Activated CD4-positive, alpha-beta memory T cell treated with anti-CD3 and anti-CD28 coated beads, Interleukin-2, amount 10 ng/mL, durations not matched to agents 7 days and 5 days (primary cell): Measurements from ENCODE around the gene EIF2B2. TPM values are rescaled to one million over a fixed set of nuclear protein-coding genes. Genes with fewer than 3 reads are reported as not detected.

ENCODE experiments used
- CTCF ChIA-PET: fragments of 350-600 bp; sonication (Branson Sonifier 250); formaldehyde crosslinking; loops from one replicate; lab custom pipeline; 2021; ENCODE audit warnings: antibody characterized with exemption, inconsistent platforms; lab: Charles Lee
- POLR2A ChIA-PET: fragments of 350-600 bp; sonication (Branson Sonifier 250); formaldehyde crosslinking; loops from one replicate; lab custom pipeline; 2021; ENCODE audit warnings: antibody characterized with exemption; lab: Charles Lee
- DNase-seq: peaks from one replicate; pipeline ENCODE4 v3.0.0-alpha.2; 2020
- H3K27ac Mint-ChIP-seq: one replicate; pipeline ENCODE4 v1.8.0; 2021; ENCODE audit warnings: mild to moderate bottlenecking, mixed read lengths
- H3K27me3 Mint-ChIP-seq: one replicate; pipeline ENCODE4 v1.8.0; 2021; ENCODE audit warnings: mixed read lengths
- H3K36me3 Mint-ChIP-seq: one replicate; pipeline ENCODE4 v1.8.0; 2021; ENCODE audit warnings: low read depth, mixed read lengths
- H3K4me1 Mint-ChIP-seq: one replicate; pipeline ENCODE4 v1.8.0; 2021; ENCODE audit warnings: mixed read lengths
- H3K4me3 Mint-ChIP-seq: one replicate; pipeline ENCODE4 v1.8.0; 2021; ENCODE audit warnings: mild to moderate bottlenecking, mixed read lengths
- H3K9me3 Mint-ChIP-seq: one replicate; pipeline ENCODE4 v1.8.0; 2021; ENCODE audit warnings: mixed read lengths
- total RNA-seq, 2 experiments: library from RNA; stranded (reverse); gene quantifications; one replicate each; pipeline ENCODE4 v1.2.3, GENCODE V29; 2021

EIF2B2 gene
- total RNA-seq, 2 experiments from 2014 or later, result 63.7 to 64.0 TPM

DNA sequence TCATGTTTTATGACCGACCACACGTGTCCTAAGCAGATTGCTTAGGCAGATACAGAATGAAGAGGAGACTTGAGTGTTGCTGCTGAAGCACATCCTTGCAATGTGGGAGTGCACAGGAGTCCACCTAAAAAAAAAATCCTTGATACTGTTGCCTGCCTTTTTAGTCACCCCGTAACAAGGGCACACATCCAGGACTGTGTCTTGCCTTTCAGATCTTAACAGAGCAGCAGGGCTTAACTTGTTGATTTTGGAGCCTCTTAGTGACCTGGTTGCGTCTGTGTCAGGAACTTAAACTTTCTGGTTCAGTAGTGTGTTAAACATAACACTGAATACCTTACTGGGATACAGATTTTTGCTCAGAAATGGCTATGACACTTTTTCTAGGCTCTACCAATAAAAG is 6.5 kb downstream of the EIF2B2 start:
- no peak overlapping the region for H3K27ac Mint-ChIP-seq

DNA sequence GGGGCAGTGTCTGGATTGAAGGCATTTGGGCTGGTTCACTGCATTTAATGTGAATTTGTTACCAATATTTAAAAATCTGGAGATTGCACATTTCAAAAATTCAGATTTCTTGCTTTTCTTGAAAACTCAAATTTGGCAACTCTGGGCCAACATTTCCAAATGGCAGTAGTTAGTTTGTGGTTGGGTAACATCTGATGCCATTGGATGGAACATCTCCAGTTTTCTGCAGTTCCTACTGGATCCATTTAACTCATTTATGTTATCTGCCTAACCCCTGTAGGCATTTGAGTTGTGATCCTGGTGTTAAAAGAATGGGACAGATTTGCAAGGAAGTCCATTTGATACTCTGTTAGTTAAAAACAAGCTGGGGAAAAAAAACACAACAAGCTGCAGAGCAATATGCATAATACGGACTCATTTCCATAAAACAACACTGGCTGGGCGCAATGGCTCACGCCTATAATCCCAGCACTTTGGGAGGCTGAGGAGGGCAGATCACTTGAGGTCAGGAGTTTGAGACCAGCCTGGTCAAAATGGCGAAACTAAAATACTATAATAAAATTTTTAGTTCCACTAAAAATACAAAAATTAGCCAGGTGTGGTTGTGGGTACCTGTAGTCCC is 7.9 kb downstream of the EIF2B2 start:
- ChIA-PET CTCF (no interaction called here), POLR2A (interaction anchor here (1.8 kb wide), 1 partner anchor 8 kb away, joined by 8 read pairs; the partner anchor contains the start of gene EIF2B2)
- Mint-ChIP-seq H3K4me3 (no peak overlapping the region), H3K4me1 (peaks cover 32% of the 10 kb centered on the region), H3K9me3 (no peaks in the 10 kb centered on the region), H3K36me3 (peaks cover 72% of the 10 kb centered on the region), H3K27me3 (no peaks in the 10 kb centered on the region), H3K27ac (no peak overlapping the region)
- DNase-seq, result no peak

More for the DNA sequence above, 6.5 kb downstream of the EIF2B2 start:
- Mint-ChIP-seq H3K9me3 (no peaks in the 10 kb centered on the region), H3K4me1 (peaks cover 44% of the 10 kb centered on the region), H3K4me3 (no peak overlapping the region), H3K36me3 (peaks cover 75% of the 10 kb centered on the region), H3K27me3 (no peaks in the 10 kb centered on the region)
- DNase-seq, result no peak
- ChIA-PET CTCF (no interaction called here), POLR2A (no interaction called here)

DNA sequence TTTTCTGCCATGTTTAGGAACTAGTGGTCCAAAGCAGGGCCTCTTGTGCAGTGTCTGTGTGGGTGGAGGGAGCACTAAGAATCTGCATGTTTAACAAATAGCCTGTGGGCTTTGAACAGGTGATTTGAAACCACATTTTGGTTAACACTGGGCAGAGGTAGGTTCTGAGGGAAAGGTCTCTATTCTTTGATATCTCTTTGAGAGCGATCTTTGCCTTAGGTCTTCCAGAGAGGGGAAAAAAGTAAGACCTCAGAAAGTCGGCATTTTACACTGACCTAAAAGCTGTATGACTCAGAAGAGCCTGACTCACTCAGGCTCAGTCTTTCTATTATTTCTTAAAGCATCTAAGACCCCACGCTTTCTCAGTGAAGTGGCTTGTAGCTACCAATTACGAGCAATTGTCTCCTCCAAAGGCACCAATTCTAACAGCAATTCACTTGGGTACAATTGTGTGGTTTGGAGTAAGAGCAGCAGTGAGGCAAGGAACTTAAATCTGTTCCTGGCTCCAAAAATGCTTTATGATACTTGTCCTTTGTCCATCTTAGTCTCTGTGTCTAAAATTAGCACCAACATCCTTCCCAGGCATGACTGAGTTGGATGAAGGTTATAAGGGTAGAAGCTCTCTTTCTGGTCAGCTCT is 8.8 kb downstream of the EIF2B2 start:
- Mint-ChIP-seq H3K4me1 (peaks cover 25% of the 10 kb centered on the region), H3K27ac (peak overlapping the region; percentile 28), H3K36me3 (peaks cover 69% of the 10 kb centered on the region), H3K9me3 (no peaks in the 10 kb centered on the region), H3K27me3 (no peaks in the 10 kb centered on the region), H3K4me3 (no peak overlapping the region)
- POLR2A ChIA-PET, result interaction anchor here (0.9 to 1.8 kb wide), 2 partner anchors 9 to 58 kb away, joined by 4 to 8 read pairs; partner anchors contain the start of genes EIF2B2 and ZC2HC1C
- no peak for DNase-seq
- CTCF ChIA-PET, result interaction anchor here (1.9 kb wide), 1 partner anchor 77 kb away, joined by 4 read pairs; no protein-coding TSS in a partner anchor

DNA sequence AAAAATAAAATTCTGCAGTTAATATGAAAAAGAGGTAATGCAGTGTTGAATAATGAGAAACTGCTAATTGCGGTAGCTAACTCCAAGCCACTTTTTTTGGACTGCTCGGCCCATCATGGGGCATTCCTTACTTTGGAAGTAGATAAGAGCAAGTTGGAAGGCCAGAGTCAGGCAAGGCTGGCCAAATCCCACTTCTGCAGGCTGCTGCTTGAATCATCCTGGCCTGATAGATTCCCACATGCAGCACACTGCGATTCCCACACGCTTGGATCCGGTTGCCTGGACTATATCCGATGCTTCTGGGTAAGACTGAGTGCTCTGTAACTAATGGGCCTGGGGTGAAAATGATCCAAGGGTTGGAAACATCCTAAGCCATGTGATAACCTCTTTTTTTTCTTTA is 10.6 kb downstream of the EIF2B2 start:
- Mint-ChIP-seq H3K4me3 (no peak overlapping the region), H3K9me3 (no peaks in the 10 kb centered on the region), H3K4me1 (peaks cover 13% of the 10 kb centered on the region), H3K27ac (no peak overlapping the region), H3K27me3 (no peaks in the 10 kb centered on the region), H3K36me3 (peaks cover 61% of the 10 kb centered on the region)
- CTCF ChIA-PET, result interaction anchor here (1.4 to 2.6 kb wide), 3 partner anchors 10 to 75 kb away, joined by 3 to 5 read pairs (median 4); partner anchors contain the start of gene EIF2B2
- DNase-seq, result no peak
- POLR2A ChIA-PET, result interaction anchor here (3.0 kb wide), 1 partner anchor 10 kb away, joined by 17 read pairs; the partner anchor contains the start of gene EIF2B2

DNA sequence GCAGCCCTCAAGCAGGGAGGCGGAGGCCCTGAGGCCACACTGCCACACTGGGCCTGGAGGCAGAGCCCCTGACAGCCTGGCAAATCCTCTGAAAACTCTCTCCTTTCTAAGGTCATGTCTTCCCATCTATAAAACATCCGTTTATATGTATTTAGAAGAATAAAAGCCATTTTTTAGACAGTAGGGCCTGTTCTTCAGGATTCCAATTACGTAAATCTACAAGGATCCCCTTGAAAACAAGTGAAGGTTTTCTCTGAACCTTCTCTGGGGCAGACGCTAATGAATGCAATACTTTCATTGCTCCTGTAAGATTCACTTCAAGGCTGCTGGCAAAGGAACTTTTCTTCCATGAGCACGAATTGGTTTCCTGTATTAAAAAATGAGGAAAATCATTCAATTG is 12.8 kb downstream of the EIF2B2 start:
- no peaks in the 10 kb centered on the region for H3K9me3 Mint-ChIP-seq
- peaks cover 13% of the 10 kb centered on the region for H3K4me1 Mint-ChIP-seq
- ChIA-PET CTCF (no interaction called here), POLR2A (interaction anchor here (1.0 to 3.0 kb wide), 3 partner anchors 9 to 12 kb away, joined by 3 to 17 read pairs (median 4); partner anchors contain the start of gene EIF2B2)
- no peak overlapping the region for H3K4me3 Mint-ChIP-seq
- H3K27ac Mint-ChIP-seq, result no peak overlapping the region
- no peak for DNase-seq
- peaks cover 53% of the 10 kb centered on the region for H3K36me3 Mint-ChIP-seq
- no peaks in the 10 kb centered on the region for H3K27me3 Mint-ChIP-seq

DNA sequence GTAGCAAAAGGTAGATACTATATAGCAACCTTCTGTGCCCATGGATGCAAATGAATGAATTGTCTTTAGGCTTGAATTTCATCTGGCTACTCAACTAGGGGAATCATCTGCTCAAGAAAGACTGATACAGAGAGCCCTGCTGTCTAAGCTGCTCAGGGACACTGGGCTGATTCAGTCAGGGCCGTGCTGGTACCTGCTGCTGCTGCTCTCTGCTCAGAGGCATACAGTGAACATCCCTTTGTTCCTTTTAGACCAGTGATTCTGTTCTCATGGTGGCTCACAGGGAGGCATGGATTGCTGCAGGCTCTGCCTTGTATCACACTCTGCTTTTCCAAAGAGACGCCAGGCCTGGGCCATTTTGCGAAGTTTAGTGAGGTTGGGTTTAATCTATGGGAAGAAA is 14.1 kb downstream of the EIF2B2 start:
- POLR2A ChIA-PET, result interaction anchor here (1.0 kb wide), 1 partner anchor 13 kb away, joined by 3 read pairs; no protein-coding TSS in a partner anchor
- Mint-ChIP-seq H3K4me3 (no peak overlapping the region), H3K9me3 (no peaks in the 10 kb centered on the region), H3K27me3 (no peaks in the 10 kb centered on the region), H3K4me1 (peaks cover under 1% of the 10 kb centered on the region), H3K27ac (no peak overlapping the region), H3K36me3 (peaks cover 54% of the 10 kb centered on the region)
- no peak for DNase-seq
- CTCF ChIA-PET, result no interaction called here

DNA sequence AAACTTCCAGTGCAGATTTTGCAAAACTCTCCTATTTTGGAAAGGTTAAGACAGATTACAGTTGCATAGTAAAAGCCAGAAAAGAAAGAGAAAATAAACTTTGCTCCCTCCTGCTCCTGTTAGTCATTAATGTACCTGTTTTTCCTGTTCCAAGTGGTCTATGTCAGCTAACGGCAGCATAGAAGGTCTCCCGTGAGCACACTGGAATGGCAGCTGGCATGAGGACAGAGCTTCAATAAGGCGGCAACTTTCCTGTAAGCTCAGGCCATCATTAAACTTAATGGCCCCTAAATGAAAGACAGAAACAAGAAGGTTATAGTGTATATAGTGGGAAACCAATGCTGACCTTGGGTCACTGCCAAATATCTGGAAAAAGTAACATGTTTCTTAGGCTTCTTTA is 16.0 kb downstream of the EIF2B2 start:
- DNase-seq, result no peak
- H3K4me3 Mint-ChIP-seq, result no peak overlapping the region
- POLR2A ChIA-PET, result interaction anchor here (1.1 kb wide), 1 partner anchor 77 kb away, joined by 3 read pairs; no protein-coding TSS in a partner anchor
- H3K27me3 Mint-ChIP-seq, result no peaks in the 10 kb centered on the region
- no peak overlapping the region for H3K27ac Mint-ChIP-seq
- CTCF ChIA-PET, result interaction anchor here (1.3 kb wide), 2 partner anchors 69 to 158 kb away, joined by 4 to 5 read pairs; no protein-coding TSS in a partner anchor
- H3K4me1 Mint-ChIP-seq, result no peaks in the 10 kb centered on the region
- H3K36me3 Mint-ChIP-seq, result peaks cover 50% of the 10 kb centered on the region
- H3K9me3 Mint-ChIP-seq, result no peaks in the 10 kb centered on the region

DNA sequence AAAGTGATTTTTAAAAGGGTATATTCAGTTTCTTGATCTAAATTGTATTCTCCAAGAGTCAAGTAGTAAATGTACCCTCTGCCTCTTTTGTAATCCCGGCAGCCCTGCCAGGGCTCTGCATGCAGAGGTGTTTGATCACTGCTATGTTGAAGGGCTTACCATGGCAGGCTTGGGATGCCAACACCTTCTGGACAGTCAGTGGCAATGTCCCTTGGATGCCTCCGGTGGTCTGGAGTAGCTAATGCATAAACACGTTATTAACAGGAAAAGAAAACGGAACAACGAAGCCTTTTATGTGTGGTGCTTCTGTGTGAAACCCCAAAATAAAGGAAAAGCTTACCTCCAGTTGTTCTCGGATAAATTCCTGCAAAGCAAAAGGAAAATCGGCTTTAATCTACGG is 19.9 kb downstream of the EIF2B2 start:
- ChIA-PET CTCF (interaction anchor here (0.6 to 3.1 kb wide), 12 partner anchors 8 to 642 kb away, joined by 3 to 14 read pairs (median 4); partner anchors contain the start of gene ACYP1), POLR2A (interaction anchor here (1.2 to 1.9 kb wide), 2 partner anchors 19 to 28 kb away, joined by 4 read pairs; partner anchors contain the start of gene MLH3)
- Mint-ChIP-seq H3K4me3 (no peak overlapping the region), H3K9me3 (no peaks in the 10 kb centered on the region), H3K27ac (no peak overlapping the region), H3K4me1 (no peaks in the 10 kb centered on the region), H3K36me3 (peaks cover 22% of the 10 kb centered on the region), H3K27me3 (no peaks in the 10 kb centered on the region)
- DNase-seq, result no peak

DNA sequence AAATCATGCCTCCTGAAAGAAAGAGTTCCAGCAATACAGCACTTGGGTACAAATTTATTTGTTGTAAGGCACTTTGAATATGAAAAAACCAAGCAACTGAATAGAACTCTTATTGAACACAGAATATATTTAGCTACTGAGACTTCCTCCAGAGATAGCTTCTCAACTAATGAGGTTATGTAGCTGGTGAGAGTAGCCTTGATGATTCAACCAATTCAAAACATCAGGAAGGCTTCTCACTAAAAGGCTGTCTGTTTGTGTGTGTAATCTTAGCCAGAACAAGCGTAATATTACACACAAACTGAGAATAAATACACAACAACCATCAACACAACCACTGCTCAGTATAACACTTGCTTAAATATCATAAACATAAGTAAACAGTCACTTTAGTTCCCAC is 20.4 kb downstream of the EIF2B2 start:
- H3K4me3 Mint-ChIP-seq, result no peak overlapping the region
- ChIA-PET POLR2A (interaction anchor here (1.2 to 1.9 kb wide), 2 partner anchors 20 to 28 kb away, joined by 4 read pairs; partner anchors contain the start of gene MLH3), CTCF (interaction anchor here (0.6 to 3.1 kb wide), 12 partner anchors 9 to 163 kb away, joined by 3 to 14 read pairs (median 4); partner anchors contain the start of gene ACYP1)
- DNase-seq, result no peak
- no peak overlapping the region for H3K27ac Mint-ChIP-seq
- peaks cover 22% of the 10 kb centered on the region for H3K36me3 Mint-ChIP-seq
- no peaks in the 10 kb centered on the region for H3K27me3 Mint-ChIP-seq
- no peaks in the 10 kb centered on the region for H3K4me1 Mint-ChIP-seq
- no peaks in the 10 kb centered on the region for H3K9me3 Mint-ChIP-seq

DNA sequence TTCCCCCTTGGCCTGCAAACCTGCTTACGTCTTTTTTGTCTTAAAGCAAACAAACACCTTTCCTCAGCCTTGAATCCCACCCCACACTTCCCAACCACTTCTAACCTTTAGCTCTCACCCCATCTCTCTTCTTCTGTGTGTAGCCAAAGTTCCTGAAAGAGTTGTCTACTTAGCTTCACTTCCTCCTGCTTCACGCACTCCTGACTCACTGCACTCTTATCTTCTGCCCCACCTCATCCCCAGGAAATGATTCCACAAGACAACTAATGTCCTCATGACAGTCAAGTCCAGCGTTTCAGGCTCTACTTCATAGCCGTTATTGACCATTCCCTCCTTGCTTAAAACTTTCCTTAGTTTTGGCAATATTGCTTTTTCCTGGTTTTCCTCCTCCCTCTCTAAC is 22.4 kb downstream of the EIF2B2 start:
- Mint-ChIP-seq H3K36me3 (peaks cover 17% of the 10 kb centered on the region), H3K4me1 (no peaks in the 10 kb centered on the region), H3K27ac (no peak overlapping the region), H3K4me3 (no peak overlapping the region), H3K9me3 (no peaks in the 10 kb centered on the region), H3K27me3 (no peaks in the 10 kb centered on the region)
- no peak for DNase-seq
- ChIA-PET CTCF (interaction anchor here (0.8 to 3.1 kb wide), 6 partner anchors 21 to 165 kb away, joined by 3 to 14 read pairs (median 6); no protein-coding TSS in a partner anchor), POLR2A (interaction anchor here (1.6 kb wide), 1 partner anchor 10 kb away, joined by 4 read pairs; no protein-coding TSS in a partner anchor)

DNA sequence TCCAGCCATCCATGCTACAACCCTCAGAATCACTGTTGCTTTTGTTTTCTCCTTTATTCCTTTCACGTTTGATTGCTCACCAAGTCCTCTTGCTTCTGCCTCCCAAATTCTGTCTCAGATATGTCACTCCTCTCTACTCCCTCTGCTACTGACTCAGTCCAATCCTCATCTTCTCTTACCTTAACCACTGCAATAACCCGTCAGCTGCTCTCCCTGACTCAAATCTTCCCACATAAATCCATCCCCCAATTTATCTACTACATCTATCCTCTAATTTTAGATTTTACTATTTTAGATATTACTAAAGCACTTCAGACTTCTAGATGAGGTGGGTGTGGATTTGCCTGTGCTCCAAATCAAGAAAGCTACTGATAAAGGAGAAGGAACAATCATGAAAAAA is 23.2 kb downstream of the EIF2B2 start:
- DNase-seq, result no peak
- Mint-ChIP-seq H3K4me3 (no peak overlapping the region), H3K9me3 (no peaks in the 10 kb centered on the region), H3K36me3 (peaks cover 21% of the 10 kb centered on the region), H3K4me1 (no peaks in the 10 kb centered on the region), H3K27ac (no peak overlapping the region), H3K27me3 (no peaks in the 10 kb centered on the region)
- ChIA-PET CTCF (interaction anchor here (2.5 kb wide), 1 partner anchor 165 kb away, joined by 8 read pairs; no protein-coding TSS in a partner anchor), POLR2A (interaction anchor here (1.1 kb wide), 1 partner anchor 18 kb away, joined by 3 read pairs; no protein-coding TSS in a partner anchor)

DNA sequence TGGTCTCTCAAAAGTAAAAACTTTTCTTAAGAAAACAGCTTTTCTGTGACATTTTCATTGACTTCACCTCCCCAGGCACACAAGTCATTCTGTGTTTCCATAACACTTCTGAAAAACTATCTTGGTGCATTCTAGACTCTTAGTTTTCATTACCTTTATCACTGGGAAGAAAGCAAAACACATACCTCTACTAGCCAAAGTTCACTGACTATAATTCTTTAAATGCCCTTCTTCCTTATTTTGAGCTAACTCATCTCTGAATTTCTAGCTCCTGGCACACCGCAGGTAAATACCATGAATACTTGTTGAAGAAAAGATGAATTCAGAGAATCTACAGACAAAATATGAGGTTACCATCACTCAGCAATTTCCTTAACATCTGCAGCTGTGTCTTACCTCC is 27.4 kb downstream of the EIF2B2 start:
- H3K4me1 Mint-ChIP-seq, result no peaks in the 10 kb centered on the region
- H3K9me3 Mint-ChIP-seq, result no peaks in the 10 kb centered on the region
- DNase-seq, result no peak
- no peak overlapping the region for H3K4me3 Mint-ChIP-seq
- CTCF ChIA-PET, result no interaction called here
- no peaks in the 10 kb centered on the region for H3K27me3 Mint-ChIP-seq
- POLR2A ChIA-PET, result interaction anchor here (0.8 kb wide), 1 partner anchor 34 kb away, joined by 3 read pairs; the partner anchor contains the start of gene ACYP1
- H3K36me3 Mint-ChIP-seq, result peaks cover 26% of the 10 kb centered on the region
- H3K27ac Mint-ChIP-seq, result no peak overlapping the region
